HL-60 (cell line): Measurements from ENCODE around the gene GSK3B.

ENCODE experiments used
- GABPA ChIP-seq: IDR thresholded peaks from 2 replicates; pipeline ENCODE4 v1.6.1; 2012; ENCODE audit warnings: low read depth
- POLR2AphosphoS5 ChIP-seq: IDR thresholded peaks from 2 replicates; pipeline ENCODE4 v1.6.1; 2012; ENCODE audit warnings: low read depth
- SPI1 ChIP-seq: IDR thresholded peaks from 2 replicates; pipeline ENCODE4 v1.6.1; 2012; ENCODE audit warnings: low read depth, mild to moderate bottlenecking, borderline replicate concordance
- TF ChIP-seq, protein P1 (sequence below): IDR thresholded peaks from one replicate; pipeline ENCODE4 v1.5.1; 2011; ENCODE audit warnings: low read length, control low read depth, inconsistent platforms; ENCODE audit not compliant: insufficient read depth
- TF ChIP-seq, protein P2 (sequence below): IDR thresholded peaks from 2 replicates; pipeline ENCODE4 v1.6.1; 2012; ENCODE audit warnings: low read depth; ENCODE audit not compliant: insufficient replicate concordance

DNA sequence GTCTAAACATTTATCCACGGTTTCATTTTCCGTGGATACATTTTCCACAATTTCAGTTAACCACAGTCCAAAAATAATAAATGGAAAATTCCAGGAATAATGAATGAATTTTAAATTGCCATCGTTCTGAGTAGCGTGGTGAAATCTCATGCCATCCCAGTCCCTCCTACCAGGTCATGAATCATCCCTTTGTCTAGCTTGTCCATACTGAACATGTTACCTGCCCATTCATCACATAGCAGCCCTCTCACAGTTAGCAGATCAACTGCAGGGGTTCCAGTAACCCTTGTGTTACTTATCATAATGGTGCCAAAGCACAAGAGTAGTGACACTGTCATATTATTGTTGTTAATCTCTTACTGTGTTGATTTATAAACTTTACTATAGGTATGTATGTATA lies 124.5 kb downstream of the GSK3B start:
- TF ChIP-seq, protein P1, sequence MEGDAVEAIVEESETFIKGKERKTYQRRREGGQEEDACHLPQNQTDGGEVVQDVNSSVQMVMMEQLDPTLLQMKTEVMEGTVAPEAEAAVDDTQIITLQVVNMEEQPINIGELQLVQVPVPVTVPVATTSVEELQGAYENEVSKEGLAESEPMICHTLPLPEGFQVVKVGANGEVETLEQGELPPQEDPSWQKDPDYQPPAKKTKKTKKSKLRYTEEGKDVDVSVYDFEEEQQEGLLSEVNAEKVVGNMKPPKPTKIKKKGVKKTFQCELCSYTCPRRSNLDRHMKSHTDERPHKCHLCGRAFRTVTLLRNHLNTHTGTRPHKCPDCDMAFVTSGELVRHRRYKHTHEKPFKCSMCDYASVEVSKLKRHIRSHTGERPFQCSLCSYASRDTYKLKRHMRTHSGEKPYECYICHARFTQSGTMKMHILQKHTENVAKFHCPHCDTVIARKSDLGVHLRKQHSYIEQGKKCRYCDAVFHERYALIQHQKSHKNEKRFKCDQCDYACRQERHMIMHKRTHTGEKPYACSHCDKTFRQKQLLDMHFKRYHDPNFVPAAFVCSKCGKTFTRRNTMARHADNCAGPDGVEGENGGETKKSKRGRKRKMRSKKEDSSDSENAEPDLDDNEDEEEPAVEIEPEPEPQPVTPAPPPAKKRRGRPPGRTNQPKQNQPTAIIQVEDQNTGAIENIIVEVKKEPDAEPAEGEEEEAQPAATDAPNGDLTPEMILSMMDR: no peak
- no peak for TF ChIP-seq POLR2AphosphoS5
- TF ChIP-seq GABPA: no peak
- TF ChIP-seq, protein P2, sequence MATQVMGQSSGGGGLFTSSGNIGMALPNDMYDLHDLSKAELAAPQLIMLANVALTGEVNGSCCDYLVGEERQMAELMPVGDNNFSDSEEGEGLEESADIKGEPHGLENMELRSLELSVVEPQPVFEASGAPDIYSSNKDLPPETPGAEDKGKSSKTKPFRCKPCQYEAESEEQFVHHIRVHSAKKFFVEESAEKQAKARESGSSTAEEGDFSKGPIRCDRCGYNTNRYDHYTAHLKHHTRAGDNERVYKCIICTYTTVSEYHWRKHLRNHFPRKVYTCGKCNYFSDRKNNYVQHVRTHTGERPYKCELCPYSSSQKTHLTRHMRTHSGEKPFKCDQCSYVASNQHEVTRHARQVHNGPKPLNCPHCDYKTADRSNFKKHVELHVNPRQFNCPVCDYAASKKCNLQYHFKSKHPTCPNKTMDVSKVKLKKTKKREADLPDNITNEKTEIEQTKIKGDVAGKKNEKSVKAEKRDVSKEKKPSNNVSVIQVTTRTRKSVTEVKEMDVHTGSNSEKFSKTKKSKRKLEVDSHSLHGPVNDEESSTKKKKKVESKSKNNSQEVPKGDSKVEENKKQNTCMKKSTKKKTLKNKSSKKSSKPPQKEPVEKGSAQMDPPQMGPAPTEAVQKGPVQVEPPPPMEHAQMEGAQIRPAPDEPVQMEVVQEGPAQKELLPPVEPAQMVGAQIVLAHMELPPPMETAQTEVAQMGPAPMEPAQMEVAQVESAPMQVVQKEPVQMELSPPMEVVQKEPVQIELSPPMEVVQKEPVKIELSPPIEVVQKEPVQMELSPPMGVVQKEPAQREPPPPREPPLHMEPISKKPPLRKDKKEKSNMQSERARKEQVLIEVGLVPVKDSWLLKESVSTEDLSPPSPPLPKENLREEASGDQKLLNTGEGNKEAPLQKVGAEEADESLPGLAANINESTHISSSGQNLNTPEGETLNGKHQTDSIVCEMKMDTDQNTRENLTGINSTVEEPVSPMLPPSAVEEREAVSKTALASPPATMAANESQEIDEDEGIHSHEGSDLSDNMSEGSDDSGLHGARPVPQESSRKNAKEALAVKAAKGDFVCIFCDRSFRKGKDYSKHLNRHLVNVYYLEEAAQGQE: no peak
- no peak for TF ChIP-seq SPI1
